ENCODE results near the gene FRMD4A.

DNA sequence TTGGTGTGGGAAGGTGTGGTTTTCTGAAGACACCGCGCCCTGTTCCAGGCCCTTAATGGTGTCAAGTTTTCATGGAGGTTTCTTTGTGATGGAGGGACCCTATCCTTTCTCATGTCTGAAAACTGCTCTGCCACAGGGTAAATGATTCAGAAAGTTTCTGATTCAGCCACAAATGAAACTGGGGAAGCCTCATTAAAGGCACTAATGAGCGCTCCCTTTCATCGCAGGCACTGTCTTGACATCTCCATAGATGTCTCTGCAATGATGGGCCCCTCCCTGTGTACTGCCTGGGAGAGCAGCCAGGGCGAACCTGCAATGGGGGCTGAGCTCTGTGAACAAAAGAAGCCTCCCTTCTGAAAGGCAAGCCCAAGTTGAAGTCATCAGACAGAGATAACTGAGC lies 388.7 kb downstream of the FRMD4A start:
- TF ChIP-seq, protein P1, sequence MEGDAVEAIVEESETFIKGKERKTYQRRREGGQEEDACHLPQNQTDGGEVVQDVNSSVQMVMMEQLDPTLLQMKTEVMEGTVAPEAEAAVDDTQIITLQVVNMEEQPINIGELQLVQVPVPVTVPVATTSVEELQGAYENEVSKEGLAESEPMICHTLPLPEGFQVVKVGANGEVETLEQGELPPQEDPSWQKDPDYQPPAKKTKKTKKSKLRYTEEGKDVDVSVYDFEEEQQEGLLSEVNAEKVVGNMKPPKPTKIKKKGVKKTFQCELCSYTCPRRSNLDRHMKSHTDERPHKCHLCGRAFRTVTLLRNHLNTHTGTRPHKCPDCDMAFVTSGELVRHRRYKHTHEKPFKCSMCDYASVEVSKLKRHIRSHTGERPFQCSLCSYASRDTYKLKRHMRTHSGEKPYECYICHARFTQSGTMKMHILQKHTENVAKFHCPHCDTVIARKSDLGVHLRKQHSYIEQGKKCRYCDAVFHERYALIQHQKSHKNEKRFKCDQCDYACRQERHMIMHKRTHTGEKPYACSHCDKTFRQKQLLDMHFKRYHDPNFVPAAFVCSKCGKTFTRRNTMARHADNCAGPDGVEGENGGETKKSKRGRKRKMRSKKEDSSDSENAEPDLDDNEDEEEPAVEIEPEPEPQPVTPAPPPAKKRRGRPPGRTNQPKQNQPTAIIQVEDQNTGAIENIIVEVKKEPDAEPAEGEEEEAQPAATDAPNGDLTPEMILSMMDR (IDR thresholded peaks at IDR 0.05), result no peak
- TF ChIP-seq POLR2A (IDR thresholded peaks at IDR 0.05) (no peak), POLR2AphosphoS5 (IDR thresholded peaks at IDR 0.05) (no peak), EP300 (IDR thresholded peaks at IDR 0.05) (no peak)

Data from stomach (tissue), 4 donors.